Small intestine (tissue), 7 donors: ENCODE results near the gene VRK2. TPM values are rescaled to one million over a fixed set of nuclear protein-coding genes. Genes with fewer than 3 reads are reported as not detected.

Source experiments
- DNase-seq, 2 donors: peaks; one replicate each; pipeline versions ENCODE4 v3.0.0 to v3.0.0-alpha.2; 2013
- FAIRE-seq: peaks from 2 replicates; lab custom pipeline; 2012; peaks lifted over from hg19 to GRCh38; lab: Jason Lieb, UNC
- H3K27ac ChIP-seq, 3 donors: one replicate each; pipeline ENCODE4 v1.5.1; 2013; ENCODE audit warnings: low read length in 2 of 3, mild to moderate bottlenecking in 2 of 3, control low read depth in 1 of 3, inconsistent platforms in 1 of 3, low read depth in 1 of 3, moderate library complexity in 1 of 3
- H3K27me3 ChIP-seq, 3 donors: one replicate each; pipeline ENCODE4 v1.6.1; 2013; ENCODE audit warnings: low read length in 3 of 3, inconsistent platforms in 1 of 3; ENCODE audit not compliant: control insufficient read depth in 3 of 3, insufficient read depth in 3 of 3
- H3K36me3 ChIP-seq, 3 donors: one replicate each; pipeline ENCODE4 v1.6.1; 2013; ENCODE audit warnings: low read length in 3 of 3, inconsistent platforms in 1 of 3, low read depth in 1 of 3, mild to moderate bottlenecking in 1 of 3, moderate library complexity in 1 of 3; ENCODE audit not compliant: control insufficient read depth in 3 of 3, insufficient read depth in 2 of 3
- H3K4me1 ChIP-seq, 3 donors: one replicate each; pipeline ENCODE4 v1.6.1; 2013; ENCODE audit warnings: low read length in 2 of 3, inconsistent platforms in 1 of 3, low read depth in 1 of 3, mild to moderate bottlenecking in 1 of 3, moderate library complexity in 1 of 3; ENCODE audit not compliant: control insufficient read depth in 3 of 3, insufficient read depth in 2 of 3
- H3K4me3 ChIP-seq, 3 donors: one replicate each; pipeline ENCODE4 v1.5.1; 2013; ENCODE audit warnings: low read length in 3 of 3, control low read depth in 1 of 3, inconsistent platforms in 1 of 3, low read depth in 1 of 3, mild to moderate bottlenecking in 1 of 3, moderate library complexity in 1 of 3
- H3K9me3 ChIP-seq, 2 donors: one replicate each; pipeline ENCODE4 v1.6.1; 2013; ENCODE audit warnings: low read depth in 1 of 2, low read length in 1 of 2; ENCODE audit not compliant: control insufficient read depth in 2 of 2, insufficient read depth in 1 of 2
- WGBS, 3 donors: extraction: QIAGEN DNeasy Blood & Tissue Kit; methylation state at CpG; one replicate each; pipeline ENCODE4 v1.1.7; 2013; 5-methylcytosine and 5-hydroxymethylcytosine counted together
- polyA plus RNA-seq, 4 donors: library from polyadenylated mRNA; stranded (reverse) in 3 of 4; unstranded in 1 of 4; fragments of 200-250 nt in 3 of 4; fragments of 120-200 nt in 1 of 4; gene quantifications; one replicate each; pipeline versions ENCODE4 v1.2.1 to v1.2.3, GENCODE V29; 2013
- donor health status: healthy with polysubstance abuse.
- donor health status: control.
- donor health status: control.
- donor health status: Bipolar disorder and iron deficiency.
- donor health status: healthy.

The VRK2 gene
- polyA plus RNA-seq, 4 donors, result 5.1 to 18.0 (median 6.9) TPM

DNA sequence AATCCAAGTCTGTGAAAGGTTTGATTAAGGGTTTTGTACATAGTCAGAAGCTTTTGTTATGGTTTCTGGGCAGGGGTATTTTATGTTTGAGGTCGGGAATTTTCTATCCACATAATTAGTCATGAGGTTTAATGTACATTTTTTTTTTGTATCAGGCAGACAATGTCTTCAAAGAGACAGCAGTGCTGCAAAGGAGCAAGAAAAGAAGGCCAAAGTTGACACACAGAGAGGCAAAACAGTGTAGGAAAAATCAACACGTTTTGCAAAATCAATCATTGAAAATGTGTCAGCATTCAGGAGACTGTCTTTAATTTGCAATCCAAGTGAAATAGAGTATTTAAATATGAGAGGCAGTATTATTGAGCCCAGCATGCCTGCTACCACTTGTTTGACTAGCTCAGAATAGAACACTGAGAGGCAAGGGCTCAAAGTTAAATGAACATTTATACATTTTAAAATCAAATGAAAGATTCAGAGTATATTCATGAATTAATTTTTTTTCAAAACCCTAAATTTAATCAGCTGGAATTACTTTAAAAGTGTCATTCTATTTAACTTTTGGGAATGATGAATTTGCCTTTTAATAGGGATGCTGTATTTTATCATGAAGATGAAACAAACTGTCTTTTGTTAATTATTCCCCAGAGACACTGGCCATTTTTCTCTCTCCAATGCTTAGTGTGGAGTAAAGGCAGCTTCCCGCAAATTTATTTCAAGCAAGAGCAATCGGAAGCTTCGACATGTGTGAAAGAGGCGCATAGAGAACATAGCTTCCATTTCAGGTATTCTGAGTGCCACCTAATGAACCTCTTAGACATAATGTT is 11.3 kb downstream of the VRK2 start:
- 82 to 87% (median 86%) methylated on average over 6 of the region's 6 CpGs for WGBS, 3 donors
- H3K4me1 ChIP-seq, result no peaks in the 10 kb centered on the region
- H3K27me3 ChIP-seq, result no peaks in the 10 kb centered on the region
- H3K27ac ChIP-seq, result no peak overlapping the region
- no peak for FAIRE-seq
- H3K4me3 ChIP-seq, result no peak overlapping the region
- H3K36me3 ChIP-seq, result peaks cover 0 to 10% (median 0%) of the 10 kb centered on the region in 3 donors
- H3K9me3 ChIP-seq, result no peaks in the 10 kb centered on the region
- DNase-seq, result no peak

DNA sequence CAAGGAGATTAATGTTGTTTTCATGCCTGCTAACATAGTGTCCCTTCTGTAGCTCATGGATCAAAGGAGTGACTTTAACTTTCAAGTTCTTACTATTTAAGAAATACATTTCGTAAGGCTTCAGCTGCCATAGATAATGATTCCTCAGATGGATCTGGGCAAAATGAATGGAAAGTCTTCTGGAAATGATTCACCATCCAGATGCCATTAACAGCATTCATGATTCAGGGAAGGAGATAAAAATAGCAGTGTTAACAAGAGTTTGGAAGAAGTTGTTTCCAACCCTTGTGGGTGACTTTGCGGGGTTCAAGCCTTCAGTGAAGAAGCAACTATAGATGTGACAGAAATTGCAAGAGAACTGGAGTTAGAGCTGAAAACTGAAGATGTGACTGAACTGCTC is 17.0 kb downstream of the VRK2 start:
- Histone ChIP-seq H3K27ac (no peak overlapping the region), H3K9me3 (no peaks in the 10 kb centered on the region), H3K4me1 (no peaks in the 10 kb centered on the region), H3K36me3 (peaks cover 0 to 2% (median under 1%) of the 10 kb centered on the region in 3 donors), H3K27me3 (no peaks in the 10 kb centered on the region), H3K4me3 (no peak overlapping the region)
- 89 to 97% (median 89%) methylated on average over 2 of the region's 2 CpGs for WGBS, 3 donors
- no peak for DNase-seq
- FAIRE-seq, result no peak

DNA sequence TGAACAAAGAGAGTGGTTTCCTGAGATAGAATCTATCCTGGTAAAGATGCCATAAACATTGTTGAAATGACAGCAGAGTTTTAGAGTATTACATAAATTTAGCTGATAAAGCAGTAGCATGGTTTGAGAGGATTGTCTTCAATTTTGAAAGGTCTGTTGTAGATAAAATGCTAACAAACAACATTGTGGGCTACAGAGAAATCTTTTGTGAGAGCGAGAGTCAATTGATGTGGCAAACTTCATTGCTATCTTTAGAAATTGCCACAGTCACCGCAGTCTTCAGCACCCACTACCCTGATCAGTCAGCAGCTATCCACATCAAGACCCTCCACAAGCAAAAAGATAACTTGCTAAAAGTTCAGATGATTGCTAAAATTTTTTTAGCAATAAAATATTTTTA is 17.5 kb downstream of the VRK2 start:
- FAIRE-seq (no peak), DNase-seq (no peak)
- H3K27me3 ChIP-seq, result no peaks in the 10 kb centered on the region
- no peaks in the 10 kb centered on the region for H3K9me3 ChIP-seq
- WGBS, 3 donors, result 78 to 93% (median 90%) methylated on average over 2 of the region's 2 CpGs
- peaks cover 0 to 2% (median 0%) of the 10 kb centered on the region in 3 donors for H3K36me3 ChIP-seq
- no peak overlapping the region for H3K27ac ChIP-seq
- H3K4me3 ChIP-seq, result no peak overlapping the region
- no peaks in the 10 kb centered on the region for H3K4me1 ChIP-seq

DNA sequence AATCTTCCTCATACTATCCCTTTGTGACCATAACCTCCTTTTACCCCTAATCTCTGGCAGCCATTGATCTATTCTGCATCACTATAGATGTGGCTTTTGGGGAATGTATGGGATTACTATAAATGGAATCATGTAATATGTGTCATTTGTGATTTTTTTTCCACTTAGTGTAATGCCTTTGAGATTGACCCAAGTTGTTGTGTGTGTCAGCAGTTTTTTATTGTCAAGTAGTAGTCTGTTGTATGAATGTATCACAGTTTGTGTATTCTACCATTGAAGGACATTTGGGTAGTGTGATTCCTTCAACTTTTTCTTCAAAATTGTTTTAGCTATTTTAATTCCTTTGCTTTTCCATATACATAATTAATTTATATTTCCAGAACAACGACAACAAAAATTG is 18.6 kb downstream of the VRK2 start:
- WGBS, 3 donors, result 95 to 97% (median 96%) methylated on average over 1 of the region's 1 CpG
- FAIRE-seq, result no peak
- DNase-seq, result no peak
- H3K9me3 ChIP-seq, result no peaks in the 10 kb centered on the region
- H3K4me1 ChIP-seq, result no peaks in the 10 kb centered on the region
- H3K27ac ChIP-seq, result no peak overlapping the region
- no peak overlapping the region for H3K4me3 ChIP-seq
- H3K27me3 ChIP-seq, result no peaks in the 10 kb centered on the region
- H3K36me3 ChIP-seq, result peaks cover 0 to 2% (median 0%) of the 10 kb centered on the region in 3 donors

- WGBS, 3 donors, result 90 to 95% (median 92%) methylated on average over 2 of the region's 2 CpGs
- Histone ChIP-seq H3K9me3 (no peaks in the 10 kb centered on the region), H3K4me1 (no peaks in the 10 kb centered on the region), H3K4me3 (no peak overlapping the region), H3K36me3 (peaks cover 0 to 2% (median 0%) of the 10 kb centered on the region in 3 donors), H3K27ac (no peak overlapping the region), H3K27me3 (no peaks in the 10 kb centered on the region)
- no peak for FAIRE-seq
- DNase-seq, result no peak
Observed at GRCh38 chr2:58067001-58067400, 20.4 kb downstream of the VRK2 start.

DNA sequence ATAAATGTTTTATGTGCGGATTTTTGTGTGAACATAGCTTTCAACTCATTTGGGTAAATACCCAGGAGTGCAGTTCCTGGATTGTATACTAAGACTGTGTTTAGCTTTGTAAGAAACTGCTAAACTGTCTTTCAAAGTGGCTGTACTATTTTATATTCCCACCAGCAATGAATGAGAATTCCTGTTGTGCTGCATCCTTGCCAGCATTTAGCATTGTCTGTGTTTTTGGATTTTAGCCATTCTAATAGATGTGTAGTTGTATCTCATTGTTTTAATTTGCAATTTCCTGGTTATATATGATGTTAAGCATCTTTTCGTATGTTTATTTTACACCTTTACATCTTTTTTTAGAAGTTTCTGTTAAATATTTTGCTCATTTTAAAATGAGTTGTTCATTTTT is 24.2 kb downstream of the VRK2 start:
- 96 to 98% (median 96%) methylated on average over 2 of the region's 2 CpGs for WGBS, 3 donors
- Histone ChIP-seq H3K4me1 (no peaks in the 10 kb centered on the region), H3K9me3 (no peaks in the 10 kb centered on the region), H3K27me3 (no peaks in the 10 kb centered on the region), H3K27ac (no peak overlapping the region), H3K4me3 (no peak overlapping the region), H3K36me3 (peaks cover 0 to 2% (median 0%) of the 10 kb centered on the region in 3 donors)
- FAIRE-seq (no peak), DNase-seq (no peak)

DNA sequence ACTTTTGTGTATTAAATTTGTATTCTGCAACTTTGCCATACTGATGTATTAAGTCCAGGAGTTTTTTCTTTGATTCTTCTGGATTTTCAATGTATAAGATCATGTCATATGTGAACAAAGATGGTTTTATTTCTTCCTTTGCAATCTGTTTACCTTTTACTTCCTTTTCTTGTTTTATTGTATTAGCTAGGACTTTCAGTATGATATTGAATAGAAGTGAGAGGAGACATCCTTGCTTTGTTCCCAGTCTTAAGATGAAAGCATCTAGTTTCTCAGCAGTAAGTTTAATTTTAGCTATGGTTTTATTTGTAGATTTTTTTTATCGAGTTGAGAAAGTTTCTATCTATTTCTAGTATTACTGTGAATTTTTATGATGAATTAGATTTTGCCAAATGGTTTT is 25.5 kb downstream of the VRK2 start:
- H3K27me3 ChIP-seq, result no peaks in the 10 kb centered on the region
- H3K4me1 ChIP-seq, result no peaks in the 10 kb centered on the region
- 76 to 84% (median 84%) methylated on average over 1 of the region's 1 CpG for WGBS, 3 donors
- H3K36me3 ChIP-seq, result no peaks in the 10 kb centered on the region
- no peaks in the 10 kb centered on the region for H3K9me3 ChIP-seq
- no peak for FAIRE-seq
- DNase-seq, result no peak
- H3K4me3 ChIP-seq, result no peak overlapping the region
- no peak overlapping the region for H3K27ac ChIP-seq

DNA sequence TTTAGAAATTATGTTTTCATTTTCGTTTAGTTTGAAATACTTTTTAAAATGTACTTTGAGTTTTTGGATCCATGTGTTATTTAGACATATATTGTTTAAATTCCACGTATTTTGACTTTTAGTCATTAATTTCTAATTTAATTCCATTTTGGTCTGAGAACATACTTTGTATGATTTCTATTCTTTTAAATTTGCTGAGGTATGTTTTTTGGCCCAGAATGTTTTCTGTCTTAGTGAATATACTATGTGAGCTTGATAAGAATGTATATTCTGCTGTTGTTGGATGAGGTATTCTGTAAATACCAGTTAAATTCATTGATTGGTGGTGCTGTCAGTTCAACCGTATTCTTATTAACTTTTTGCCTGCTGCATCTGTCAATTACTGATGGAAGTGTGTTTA is 26.4 kb downstream of the VRK2 start:
- WGBS, 3 donors, result 88 to 100% (median 95%) methylated on average over 3 of the region's 3 CpGs
- peak; percentile 71 for FAIRE-seq
- no peak overlapping the region for H3K4me3 ChIP-seq
- no peaks in the 10 kb centered on the region for H3K36me3 ChIP-seq
- no peak overlapping the region for H3K27ac ChIP-seq
- H3K27me3 ChIP-seq, result no peaks in the 10 kb centered on the region
- DNase-seq, result no peak
- no peaks in the 10 kb centered on the region for H3K4me1 ChIP-seq
- no peaks in the 10 kb centered on the region for H3K9me3 ChIP-seq
